ENCODE data around the gene TNNT1. TPM values are rescaled to one million over a fixed set of nuclear protein-coding genes. Genes with fewer than 3 reads are reported as not detected.

TNNT1 gene
- total RNA-seq, 1 donor from 2014 or later = 0.18 TPM

DNA sequence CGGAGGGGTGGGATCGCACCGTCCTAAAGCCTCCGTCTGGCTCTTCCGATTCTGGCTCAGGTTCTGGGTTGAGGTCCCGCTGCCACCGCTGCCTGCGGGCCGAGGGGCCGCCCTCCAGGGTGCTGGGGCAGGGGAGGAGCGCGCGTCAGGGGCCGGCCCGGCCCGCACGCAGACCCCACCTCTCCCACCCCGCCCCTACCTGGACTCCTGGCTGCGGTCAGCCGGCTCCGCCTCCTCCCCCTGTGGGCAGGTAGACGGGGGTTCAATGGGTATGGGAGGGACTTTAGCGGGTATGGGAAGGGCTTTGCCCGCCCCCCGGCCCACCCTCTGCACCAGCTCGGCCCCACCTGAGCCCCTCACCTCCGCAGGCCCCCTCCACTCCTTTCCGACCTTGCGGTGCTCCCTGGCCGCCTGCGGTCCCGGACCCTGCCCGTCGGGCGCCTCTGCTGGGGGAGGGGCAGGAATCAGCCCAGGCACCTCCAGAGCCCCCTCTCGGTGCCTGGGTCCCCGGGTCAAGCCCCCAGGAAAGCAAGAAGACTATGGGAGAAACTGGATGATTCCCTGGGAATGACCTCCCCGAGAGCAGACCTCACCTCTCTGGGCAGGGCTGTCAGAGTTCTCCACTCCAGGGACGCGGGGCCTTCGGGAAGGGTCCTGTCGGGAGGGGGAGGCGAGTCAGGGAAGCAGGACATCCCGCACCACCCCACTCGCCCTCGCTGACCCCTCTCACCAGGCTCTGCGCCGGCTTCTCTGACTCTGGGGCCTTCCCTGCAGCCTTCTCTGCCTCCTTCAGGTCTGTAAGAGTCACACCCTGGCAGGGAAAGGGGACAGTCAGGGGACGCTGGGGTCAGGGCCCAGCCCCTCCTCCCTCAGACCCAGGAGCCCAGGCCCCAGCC lies 56.3 kb downstream of the TNNT1 start:
- ATAC-seq (no peak), DNase-seq (ENCODE audit: low spot score) (no peak)

DNA sequence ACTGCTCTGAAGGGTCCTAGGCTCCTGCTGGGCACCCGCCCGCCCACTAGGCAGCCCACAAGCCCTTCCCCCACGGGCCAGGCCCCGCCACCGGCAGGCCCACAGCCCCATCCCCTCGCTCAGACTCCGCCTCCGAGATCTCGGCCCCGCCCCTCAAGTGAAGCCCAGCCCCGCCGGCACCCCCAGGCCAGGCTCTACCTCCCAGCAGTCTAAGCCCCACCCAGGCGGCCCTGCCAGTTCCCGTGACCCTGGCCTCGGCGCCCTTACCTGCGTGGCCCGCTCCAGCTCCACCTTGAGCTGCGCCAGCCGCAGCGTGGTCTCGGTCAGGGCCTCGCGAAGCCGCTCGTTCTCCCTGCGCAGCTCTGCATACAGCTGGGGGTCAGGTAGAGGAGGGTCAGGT lies 57.1 kb downstream of the TNNT1 start:
- ATAC-seq (no peak), DNase-seq (ENCODE audit: low spot score) (no peak)

DNA sequence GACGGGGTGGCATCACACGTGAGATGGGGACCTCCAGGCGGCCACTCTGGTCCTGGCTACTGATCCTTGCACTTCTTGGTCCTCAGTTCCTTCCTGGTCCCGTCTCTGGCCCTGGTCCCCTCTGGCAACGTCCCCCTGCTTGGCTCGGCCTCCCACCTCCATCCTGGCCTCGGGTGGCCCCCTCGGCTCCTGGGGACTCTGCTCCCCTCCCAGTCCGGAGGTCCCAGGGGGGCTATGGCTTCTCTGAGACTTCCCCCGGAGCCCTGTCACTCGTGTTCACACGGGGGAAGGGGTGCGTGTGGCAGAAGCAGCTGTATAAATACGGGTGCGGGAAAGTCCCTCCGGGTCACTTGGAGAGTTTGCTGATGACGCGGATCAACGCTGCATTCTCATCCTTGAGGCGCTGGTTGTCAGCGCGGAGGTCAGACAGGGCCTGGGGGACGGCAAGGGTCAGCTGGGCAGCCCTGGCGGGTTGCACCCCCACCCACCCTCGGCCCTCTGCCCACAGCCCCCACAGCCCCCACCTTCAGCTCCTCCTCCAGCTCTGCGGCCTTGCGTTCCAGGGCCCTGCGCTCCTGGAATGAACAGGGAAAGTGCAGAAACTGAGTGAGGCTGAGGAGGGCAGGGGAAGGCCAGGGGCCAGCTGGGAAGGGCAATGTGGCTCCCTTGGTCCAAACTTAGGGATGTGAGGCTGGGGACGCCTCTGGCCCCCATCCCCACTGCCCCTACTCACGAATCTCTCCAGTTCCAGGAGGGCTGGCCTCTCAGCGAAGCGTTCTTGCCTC lies 57.7 kb downstream of the TNNT1 start:
- ATAC-seq (no peak), DNase-seq (ENCODE audit: low spot score) (no peak)

DNA sequence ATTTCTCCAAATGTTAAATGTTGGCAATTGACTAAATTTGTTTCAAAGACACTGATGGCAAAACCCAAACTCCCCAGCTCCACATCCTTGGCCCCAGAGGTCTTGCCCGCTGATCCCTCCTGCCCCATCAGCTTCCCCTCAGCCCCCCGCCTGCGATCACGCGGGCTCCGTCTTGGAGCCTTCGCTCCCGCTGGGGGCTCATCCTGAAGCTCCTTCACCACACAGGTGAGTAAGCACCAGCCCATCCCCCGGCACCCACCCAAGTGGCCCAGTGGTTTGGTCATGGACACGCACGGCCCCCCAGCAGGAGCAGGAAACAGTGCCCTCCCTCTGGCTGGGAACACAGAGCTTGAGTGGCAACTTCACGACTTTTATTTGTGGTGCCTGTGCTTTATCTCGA lies 58.4 kb downstream of the TNNT1 start:
- DNase-seq (ENCODE audit: low spot score) (no peak), ATAC-seq (no peak)

DNA sequence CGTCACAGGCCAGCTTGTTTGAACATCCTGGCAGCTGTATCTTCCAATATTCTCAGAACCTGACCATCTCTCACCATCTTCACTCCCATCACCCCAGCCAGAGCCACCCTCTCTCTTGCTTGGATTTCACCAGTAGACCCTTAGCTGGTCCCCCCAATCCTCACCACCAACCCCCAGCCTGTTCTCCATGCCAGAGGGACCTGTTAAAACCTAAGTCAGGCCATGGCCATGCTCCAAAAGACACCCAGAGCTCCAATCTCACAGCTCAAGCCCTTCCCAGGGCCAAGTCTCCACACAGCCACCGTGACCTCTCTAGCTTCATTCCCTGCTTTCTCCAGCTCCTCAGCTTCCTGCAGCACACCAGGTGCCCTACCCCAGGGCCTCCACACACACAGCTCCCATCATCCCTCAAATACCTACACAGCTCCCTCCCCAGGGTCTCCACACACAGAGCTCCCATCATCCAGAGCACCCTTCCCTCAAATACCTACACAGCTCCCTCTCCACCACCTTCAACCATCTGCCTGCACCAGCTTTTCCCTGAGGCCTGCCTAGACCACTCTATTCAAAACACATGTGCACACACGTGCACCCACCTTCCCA lies 59.6 kb downstream of the TNNT1 start:
- DNase-seq (ENCODE audit: low spot score) (no peak), ATAC-seq (no peak)

DNA sequence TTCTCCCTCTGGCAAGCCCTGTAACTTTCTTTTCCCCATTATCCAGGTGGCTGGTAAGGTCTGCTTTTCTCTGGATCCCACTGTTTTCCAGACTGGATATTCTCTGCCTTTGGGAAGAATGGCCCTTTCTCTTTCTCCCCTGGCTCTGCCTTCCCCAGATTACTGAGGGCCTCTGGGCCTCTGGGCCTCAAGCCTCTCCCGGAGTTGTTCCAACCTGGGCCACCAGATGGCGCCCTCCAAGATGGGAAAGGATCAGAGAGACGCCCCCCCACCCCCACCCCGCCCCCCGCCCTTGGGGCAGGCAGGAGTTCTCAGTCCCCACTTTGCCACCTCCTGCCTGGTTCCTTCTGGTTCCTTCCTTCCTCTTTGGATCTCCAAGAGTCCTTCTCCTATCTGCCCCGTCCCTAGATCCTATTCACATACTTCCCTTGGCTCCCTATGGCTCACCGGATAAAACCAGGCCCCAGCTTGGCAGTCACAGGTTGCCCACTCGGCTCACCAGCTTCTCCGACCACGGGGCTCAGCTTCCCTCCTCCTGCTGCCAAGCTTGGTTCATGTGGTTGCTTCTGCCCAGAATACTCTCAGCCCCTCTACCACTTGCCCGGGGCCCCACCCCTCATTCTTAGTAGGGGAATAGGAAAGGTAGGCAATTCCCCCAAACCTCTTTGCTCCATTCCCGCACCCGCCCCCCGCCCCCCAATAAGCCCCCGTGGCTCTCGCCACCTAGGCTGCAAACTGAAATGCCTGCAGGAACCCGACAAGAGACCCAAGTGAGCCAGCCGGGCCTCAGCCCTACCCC lies 60.3 kb downstream of the TNNT1 start:
- ATAC-seq (peak; percentile 53), DNase-seq (ENCODE audit: low spot score) (no peak)

DNA sequence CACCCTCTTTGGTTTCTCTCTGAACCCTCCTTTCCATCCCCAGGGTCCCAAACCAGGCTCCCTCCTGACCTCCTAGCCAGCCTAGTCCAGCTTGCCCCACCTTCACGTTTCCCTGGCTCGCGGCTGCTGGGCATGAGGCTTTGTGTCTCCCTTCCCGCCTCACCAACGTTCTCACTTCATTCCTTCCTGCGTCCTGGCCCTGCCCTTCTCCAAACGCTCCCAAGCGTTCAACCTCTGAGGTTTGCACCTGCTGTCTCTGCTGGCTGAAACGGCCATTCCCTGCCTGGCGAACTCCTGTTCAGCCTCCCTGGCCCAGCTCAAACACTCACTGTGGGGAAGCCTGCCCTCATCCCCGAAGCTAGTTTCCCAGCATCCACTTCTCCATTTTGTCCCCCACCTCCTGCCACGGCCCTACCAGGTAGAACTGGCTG lies 61.0 kb downstream of the TNNT1 start:
- no peak for DNase-seq (ENCODE audit: low spot score)
- ATAC-seq = no peak

DNA sequence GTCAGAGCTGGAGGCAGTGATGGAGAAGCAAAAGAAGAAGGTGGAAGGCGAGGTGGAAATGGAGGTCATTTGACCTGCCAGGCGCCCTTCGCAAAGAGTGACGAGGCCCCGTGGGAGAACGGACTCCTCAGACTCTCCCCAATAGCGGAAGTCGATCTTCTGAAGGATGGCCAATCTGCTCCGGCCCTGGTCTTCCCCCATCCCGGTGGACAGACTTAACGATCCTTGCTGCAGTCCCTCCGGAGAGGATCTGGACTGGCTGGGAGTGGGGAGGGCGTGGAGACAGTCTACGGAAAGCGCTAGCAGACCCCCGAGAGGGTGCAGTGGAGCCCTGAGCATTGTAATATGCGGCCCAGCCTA lies 61.5 kb downstream of the TNNT1 start:
- no peak for DNase-seq (ENCODE audit: low spot score)
- peak; percentile 16 for ATAC-seq

- DNase-seq (ENCODE audit: low spot score) = peak; percentile 79
- peak; percentile 78 for ATAC-seq
Observed at GRCh38 chr19:55086730-55087541, 62.1 kb downstream of the TNNT1 start.

DNA sequence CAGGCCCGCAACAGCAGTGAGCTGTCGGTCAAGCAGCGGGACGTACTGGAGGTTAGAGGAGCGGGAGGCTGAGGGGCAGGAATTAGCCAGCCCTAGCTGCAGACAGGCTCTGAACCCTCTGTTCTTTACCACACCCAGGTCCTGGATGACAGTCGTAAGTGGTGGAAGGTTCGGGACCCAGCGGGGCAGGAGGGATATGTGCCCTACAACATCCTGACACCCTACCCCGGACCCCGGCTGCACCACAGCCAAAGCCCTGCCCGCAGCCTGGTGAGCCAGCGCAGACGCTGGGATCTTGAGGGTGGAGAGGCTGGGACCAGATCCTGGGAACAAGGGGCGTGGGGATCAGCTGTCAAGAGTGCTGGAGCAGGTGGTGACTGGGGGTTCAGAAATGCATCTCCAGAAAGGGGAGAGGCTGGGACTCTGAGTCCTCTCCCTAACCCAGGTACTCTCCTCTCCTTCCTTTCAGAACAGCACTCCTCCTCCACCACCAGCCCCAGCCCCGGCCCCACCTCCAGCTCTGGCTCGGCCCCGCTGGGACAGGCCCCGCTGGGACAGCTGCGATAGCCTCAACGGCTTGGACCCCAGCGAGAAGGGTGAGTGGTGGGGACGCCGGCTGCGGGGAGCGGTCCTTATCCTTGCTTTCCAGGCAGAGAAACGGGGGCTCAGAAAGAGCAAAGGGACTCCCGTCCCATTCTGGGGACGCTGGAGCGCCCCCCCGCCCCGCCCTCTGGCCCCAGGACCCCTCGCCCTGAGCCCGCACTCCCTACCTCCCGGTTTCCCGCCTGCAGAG lies 62.9 kb downstream of the TNNT1 start:
- no peak for ATAC-seq
- no peak for DNase-seq (ENCODE audit: low spot score)

DNA sequence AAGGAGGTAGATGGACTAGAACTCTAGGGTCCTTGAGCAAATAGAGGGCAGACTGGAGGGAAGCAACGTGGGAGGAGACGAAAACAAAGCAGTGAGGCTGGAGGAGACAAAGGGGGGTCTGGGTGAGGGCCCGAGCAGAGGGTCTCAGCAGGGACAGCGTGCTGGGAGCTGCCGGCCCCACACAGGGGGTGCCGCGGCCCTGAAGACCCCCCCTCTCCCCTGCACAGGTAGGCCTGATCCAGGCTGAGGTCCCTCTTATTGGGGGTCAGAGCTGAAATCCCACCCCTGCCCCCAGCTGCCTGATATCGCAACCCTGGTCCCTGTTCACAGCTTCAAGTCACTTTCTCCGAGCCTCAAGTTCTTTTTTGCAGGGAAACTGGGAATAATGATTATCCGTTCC lies 64.6 kb downstream of the TNNT1 start:
- DNase-seq (ENCODE audit: low spot score) = no peak
- ATAC-seq = no peak

DNA sequence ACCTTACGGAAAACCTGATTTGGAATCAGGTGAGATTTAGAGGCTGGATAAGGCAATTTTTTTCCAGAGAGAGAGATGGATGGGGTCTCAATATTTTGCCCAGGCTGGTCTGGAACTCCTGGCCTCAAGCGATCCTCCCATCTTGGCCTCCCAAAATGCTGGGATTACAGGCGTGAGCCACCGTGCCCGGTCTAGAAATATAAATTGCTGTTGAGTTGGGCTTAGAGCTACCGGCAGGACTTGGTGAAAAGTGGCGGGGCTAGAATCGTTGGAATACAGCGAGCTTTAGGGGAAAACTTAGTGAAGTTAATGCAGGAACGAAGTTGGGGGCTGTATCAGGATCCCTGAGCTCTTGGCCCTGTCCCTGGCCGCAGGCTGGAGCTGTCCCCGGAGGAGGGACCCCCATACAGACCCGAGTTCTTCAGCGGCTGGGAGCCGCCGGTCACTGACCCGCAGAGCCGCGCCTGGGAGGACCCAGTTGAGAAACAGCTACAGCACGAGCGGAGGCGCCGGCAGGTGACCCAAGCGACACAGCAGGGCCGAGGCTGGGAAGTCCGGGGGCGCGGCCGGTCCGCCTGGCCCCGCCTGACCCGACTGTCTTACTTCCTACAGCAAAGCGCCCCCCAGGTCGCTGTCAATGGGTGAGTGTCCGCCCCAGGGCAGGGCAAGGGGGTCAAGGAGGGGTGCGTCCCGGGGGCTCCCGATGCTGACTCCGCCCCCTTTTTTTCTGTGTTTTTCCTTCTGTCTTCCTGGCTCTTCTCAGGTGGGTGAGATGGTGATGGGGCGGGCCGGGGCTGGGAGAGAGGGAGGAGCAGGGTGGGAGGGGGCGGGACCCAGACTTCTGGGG lies 65.8 kb downstream of the TNNT1 start:
- DNase-seq (ENCODE audit: low spot score) (no peak), ATAC-seq (no peak)

Other genes with a start within 250 kb of the TNNT1 start
- 0.10 TPM for gene NCR1, start 243.1 kb downstream of the TNNT1 start, total RNA-seq
- not detected for gene NLRP7, start 201.7 kb downstream of the TNNT1 start, total RNA-seq
- 0.78 TPM for gene NLRP2, start 182.8 kb downstream of the TNNT1 start, total RNA-seq
- gene GP6, start 110.9 kb downstream of the TNNT1 start, total RNA-seq = not detected
- 9.7 TPM for gene RDH13, start 86.1 kb downstream of the TNNT1 start, total RNA-seq
- 0.53 TPM for gene EPS8L1, start 73.3 kb downstream of the TNNT1 start, total RNA-seq
- gene PPP1R12C, start 31.6 kb downstream of the TNNT1 start, total RNA-seq = 46.5 TPM
- gene TNNI3, start 8.5 kb upstream of the TNNT1 start, total RNA-seq = not detected
- 0.63 TPM for gene DNAAF3, start 17.4 kb upstream of the TNNT1 start, total RNA-seq
- gene SYT5, start 31.1 kb upstream of the TNNT1 start, total RNA-seq = 0.20 TPM
- 6.3 TPM for gene PTPRH, start 60.3 kb upstream of the TNNT1 start, total RNA-seq
- gene TMEM86B, start 79.6 kb upstream of the TNNT1 start, total RNA-seq = 15.5 TPM
- 30.3 TPM for gene PPP6R1, start 109.8 kb upstream of the TNNT1 start, total RNA-seq
- gene HSPBP1, start 130.9 kb upstream of the TNNT1 start, total RNA-seq = 15.7 TPM
- 0.55 TPM for gene BRSK1, start 134.8 kb upstream of the TNNT1 start, total RNA-seq
- gene TMEM150B, start 176.1 kb upstream of the TNNT1 start, total RNA-seq = 1.2 TPM
- gene KMT5C, start 190.7 kb upstream of the TNNT1 start, total RNA-seq = 4.5 TPM
- not detected for gene COX6B2, start 205.5 kb upstream of the TNNT1 start, total RNA-seq
- not detected for gene GARIN5B, start 214.1 kb upstream of the TNNT1 start, total RNA-seq
- gene IL11, start 221.3 kb upstream of the TNNT1 start, total RNA-seq = not detected
- not detected for gene TMEM190, start 227.6 kb upstream of the TNNT1 start, total RNA-seq
- gene TMEM238, start 235.1 kb upstream of the TNNT1 start, total RNA-seq = 26.6 TPM
- 515 TPM for gene RPL28, start 236.7 kb upstream of the TNNT1 start, total RNA-seq